GM21423 (cell line): ENCODE results near the gene TWF2.

ENCODE experiments used
- ATAC-seq: cut with Tn5 transposase; IDR thresholded peaks from one replicate; pipeline ENCODE4 v1.9.1; 2021; ENCODE audit warnings: mild to moderate bottlenecking, moderate library complexity; ENCODE audit not compliant: unreplicated experiment

The TWF2 gene

GRCh38 chr3:52204337-52205073 is 34.5 kb downstream of the TWF2 start:
- ATAC-seq: no peak

- ATAC-seq: no peak
Observed at GRCh38 chr3:52203701-52204100, 35.3 kb downstream of the TWF2 start.

DNA sequence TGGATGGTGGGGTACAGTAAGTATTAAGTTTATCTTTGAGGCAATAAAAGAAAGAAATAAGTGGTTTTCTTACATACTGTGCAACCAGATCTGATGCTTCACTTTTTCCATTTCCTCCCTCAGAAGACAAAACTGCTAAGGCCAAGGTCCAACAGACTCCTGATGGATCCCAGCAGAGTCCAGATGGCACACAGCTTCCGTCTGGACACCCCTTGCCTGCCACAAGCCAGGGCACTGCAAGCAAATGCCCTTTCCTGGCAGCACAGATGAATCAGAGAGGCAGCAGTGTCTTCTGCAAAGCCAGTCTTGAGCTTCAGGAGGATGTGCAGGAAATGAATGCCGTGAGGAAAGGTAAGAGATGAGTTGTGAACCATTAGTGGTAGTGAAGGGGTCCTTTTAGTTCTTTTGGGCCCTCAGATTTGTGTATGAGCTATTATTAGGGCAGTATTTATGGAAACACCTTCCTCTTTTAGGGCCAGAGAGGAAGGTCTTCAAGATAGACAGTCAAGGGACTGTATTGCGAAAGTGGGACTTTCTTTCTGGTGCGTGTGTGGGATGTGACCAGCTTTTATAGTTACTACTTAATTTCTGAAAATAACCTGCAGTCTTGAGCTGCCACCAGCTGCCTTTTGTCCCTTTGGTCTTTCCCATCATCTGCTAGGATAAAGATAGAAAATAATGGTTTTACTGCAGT is 36.4 kb downstream of the TWF2 start:
- no peak for ATAC-seq

DNA sequence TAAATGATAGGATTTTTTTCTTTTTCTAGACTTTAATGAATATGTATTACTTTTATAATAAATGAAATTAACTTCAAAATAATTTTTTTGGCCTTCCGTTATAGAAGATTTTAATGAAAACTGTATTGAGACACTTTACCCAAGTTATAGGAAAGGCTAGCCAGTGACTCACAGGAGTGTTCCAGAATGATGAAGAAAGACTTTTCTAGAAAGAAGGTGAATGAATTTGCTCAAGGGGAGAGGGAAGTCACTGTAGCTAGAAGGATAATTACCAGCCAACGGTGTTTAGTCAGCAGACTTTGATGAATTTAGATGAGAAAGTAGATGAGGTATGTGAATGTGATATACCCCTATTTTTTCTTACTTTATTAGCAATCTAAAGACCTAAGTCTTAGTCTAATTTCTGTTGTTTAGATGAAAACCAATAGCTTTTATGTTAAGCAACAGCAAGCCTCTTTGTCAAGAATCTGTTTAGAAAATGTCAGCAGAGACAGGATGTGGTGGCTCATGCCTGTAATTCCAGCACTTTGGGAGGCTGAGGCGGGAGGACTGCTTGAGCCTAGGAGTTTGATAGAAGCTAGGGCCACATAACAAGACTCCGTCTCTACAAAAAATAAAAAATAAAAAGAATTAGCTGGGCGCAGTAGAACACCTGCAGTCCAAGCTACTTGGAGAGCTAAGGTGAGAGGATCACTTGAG is 37.8 kb downstream of the TWF2 start:
- no peak for ATAC-seq

- ATAC-seq: no peak
Observed at GRCh38 chr3:52198643-52199608, 40.0 kb downstream of the TWF2 start.

DNA sequence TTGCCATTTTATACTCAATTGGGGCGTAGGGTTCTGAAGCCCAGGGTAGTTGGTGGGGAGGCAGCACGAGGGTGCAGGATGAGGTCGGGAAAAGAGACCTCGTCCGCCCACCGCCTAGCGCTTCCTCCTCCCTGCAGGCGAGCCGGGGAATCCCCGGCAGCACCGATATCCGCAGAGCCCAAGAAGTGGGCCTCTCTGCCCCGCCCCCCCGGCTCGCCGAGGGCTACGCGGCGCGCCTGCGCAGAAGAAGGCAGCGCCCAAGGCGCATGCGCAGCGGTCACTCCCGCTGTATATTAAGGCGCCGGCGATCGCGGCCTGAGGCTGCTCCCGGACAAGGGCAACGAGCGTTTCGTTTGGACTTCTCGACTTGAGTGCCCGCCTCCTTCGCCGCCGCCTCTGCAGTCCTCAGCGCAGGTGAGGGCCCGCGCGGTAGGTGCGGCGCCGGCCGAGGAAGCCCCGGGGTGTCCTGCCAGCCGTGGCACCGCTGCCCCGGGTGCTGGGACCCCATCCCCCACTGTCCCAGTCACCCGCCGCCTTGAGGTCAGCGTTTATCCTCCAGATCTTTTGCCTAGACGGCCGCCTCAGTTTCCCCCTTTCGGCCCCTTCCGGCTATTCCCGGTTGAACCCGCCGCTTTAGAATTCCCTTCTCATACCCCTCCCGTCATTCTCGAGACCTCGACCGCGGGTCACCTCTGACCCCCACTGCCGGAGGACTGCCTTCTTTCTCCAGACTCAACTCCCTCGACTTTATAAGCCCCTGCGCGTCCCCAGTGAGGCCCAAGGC is 40.9 kb downstream of the TWF2 start, which contains the start of gene ALAS1:
Gene ALAS1, plus strand, starts transcription at position 319 of the 784 bp plus-strand sequence. CDS start 1,082 bp downstream, outside the sequence.
- peak; percentile 80 for ATAC-seq

DNA sequence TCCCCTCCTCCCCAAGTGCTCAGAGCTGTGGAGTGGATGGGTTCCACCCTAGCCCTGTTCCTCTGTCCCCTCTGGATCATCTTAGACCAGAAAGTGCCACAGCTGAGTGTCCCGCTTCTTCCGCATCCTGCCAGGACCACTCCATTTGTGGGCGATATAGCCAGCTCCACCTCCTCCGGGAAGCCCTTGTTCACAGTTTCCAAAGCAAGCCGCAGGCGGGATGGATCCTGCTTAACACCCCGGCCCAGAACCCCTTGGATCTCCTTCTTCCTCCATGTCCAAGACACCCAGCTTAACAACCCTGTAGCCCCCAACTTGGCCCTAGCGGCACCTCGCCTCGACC is 41.5 kb downstream of the TWF2 start:
- no peak for ATAC-seq

GRCh38 chr3:52196977-52197376 is 42.0 kb downstream of the TWF2 start:
- ATAC-seq: no peak

DNA sequence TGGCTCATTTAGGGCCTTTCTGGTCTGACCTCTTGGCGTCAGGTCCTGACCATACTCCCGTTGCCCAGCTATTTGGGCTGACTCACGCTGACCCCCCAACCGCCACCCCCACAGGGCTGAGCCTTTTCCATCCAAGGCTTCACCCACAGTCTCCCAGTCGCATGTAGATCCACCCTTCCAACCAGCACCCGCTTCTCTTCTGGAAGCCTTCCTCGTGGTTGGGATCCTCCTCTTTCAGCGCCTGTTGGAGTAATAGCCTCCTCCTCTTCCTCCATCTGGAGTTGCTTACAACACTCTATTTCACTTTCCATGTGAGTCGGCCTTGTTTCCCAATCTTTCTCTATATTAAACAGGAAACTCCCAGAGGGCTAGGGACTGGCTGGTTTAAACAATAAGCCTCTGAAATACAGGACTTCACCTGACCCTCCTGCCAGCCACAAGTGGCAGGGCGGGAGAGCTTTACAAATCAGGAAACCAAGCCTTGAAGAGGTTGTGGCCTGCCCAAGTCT is 43.1 kb downstream of the TWF2 start:
- no peak for ATAC-seq

DNA sequence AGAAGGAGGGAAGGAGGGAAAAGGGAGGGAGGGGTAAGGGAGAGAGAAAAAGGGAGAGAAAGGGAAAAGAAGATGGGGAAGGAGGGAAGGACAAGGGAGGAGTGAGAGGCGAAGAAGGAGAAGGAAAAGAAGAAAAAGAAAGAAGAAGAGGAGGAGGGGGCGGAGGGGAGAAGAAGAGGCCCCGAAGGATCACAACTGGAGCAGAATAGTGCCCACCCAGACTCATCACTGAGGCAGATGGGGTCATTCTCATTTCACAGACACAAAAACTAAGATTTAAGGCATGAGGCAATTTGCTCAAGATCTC is 43.7 kb downstream of the TWF2 start:
- ATAC-seq: no peak

DNA sequence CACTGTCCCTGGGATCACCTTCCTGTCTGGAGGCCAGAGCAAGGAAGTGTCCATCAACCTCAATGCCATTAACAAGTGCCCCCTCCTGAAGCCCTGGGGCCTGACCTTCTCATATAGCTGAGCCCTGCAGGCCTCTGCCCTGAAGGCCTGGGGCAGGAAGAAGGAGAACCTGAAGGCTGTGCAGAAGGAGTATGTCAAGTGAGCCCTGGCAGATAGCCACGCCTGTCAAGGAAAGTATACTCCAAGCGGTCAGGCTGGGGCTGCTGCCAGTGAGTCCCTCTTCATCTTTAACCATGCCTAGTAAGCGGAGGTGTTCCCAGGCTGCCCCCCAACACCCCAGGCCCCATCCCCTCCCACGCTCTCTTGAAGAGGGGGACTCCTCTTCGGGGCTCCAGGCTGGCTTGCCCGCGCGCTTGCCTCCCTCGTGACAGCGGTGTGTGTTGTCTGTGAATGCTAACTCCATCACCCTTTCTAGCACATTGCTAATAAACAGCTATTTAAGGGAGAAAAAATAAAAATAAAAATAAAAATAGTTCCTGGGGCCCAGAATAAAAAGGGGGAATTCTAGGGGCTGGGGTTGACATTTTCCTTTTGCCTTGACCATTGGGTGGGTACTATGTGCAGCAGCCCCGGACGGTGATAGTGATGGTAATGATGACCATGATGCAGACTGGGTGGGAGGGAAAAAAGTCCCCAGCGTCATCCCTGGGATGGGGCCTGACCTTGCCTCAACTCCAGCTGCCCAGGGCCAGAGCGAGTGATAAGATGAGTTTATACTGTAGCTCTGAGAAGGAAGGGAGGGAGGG is 44.3 kb downstream of the TWF2 start:
- ATAC-seq: no peak

DNA sequence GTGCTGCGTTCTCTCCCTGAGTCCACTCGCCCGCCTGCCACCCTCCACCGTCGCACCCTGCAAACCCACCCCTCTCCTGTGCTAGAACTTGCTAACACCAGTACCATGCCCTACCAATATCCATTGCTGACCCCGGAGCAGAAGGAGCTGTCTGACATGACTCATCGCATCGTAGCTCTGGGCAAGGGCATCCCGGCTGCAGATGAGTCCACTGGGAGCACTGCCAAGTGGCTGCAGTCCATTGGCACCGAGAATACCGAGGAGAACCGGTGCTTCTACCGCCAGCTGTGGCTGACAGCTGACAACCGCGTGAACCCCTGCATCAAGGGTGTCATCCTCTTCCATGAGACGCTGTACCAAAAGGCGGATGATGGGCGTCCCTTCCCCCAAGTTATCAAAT is 45.9 kb downstream of the TWF2 start:
- no peak for ATAC-seq

GRCh38 chr3:52191663-52192062 is 47.3 kb downstream of the TWF2 start:
- ATAC-seq: no peak

DNA sequence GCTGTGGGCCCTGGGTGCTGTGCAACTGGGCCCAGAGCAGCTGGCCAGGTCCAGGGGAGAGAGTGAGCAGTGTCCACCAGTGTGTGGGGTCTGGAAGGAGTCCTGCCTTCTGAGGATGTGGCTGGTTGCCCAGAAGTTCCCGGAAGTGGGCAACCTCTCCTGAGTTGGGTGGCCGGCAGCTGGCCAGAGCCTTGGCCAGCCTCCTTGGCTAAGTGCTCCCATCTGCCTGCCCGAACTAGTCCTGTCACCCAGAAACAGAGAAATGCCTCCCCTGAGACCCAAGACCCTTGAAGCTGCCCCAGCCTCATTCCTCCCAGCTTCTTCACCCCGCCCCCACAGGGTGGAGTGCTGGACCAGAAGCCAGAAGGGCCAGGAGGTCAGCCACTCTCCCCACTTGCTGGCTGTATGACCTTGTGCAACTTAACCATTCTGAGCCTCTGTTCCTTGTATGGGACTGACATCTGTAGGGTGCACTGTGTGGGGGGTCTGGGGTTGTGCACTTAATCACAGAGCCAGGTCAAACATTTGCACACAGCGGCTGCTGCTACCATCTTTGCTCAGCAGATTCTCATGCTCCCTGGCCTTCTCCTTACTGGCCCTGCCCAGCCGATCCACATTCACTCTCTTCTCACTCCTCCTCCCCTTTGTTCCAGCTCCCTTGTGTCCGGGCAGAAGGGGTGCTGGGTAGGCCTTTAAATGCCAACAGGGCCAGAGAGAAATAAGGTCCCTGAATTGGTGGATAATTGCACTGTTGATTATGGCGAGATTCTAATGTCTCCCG is 48.5 kb downstream of the TWF2 start:
- no peak for ATAC-seq

DNA sequence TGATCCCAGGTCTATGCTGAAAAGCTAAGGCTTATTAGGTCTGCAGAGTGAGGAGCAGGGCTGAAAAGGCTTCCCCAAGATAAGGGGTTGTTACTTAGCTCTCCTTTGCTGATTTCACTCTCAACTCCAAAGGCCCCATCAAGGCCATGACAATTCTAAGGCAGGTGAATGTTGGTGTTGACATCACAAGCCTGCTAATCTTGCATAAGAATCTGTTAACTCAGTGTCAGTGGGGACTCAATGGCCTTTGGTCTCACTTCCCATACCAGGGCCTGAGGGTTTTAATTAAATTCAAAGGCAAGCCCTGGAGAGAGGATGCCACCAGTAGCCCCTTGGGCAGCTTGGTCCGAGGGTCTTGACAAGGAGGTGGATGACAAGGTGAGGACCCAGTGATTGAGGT is 50.4 kb downstream of the TWF2 start:
- no peak for ATAC-seq

DNA sequence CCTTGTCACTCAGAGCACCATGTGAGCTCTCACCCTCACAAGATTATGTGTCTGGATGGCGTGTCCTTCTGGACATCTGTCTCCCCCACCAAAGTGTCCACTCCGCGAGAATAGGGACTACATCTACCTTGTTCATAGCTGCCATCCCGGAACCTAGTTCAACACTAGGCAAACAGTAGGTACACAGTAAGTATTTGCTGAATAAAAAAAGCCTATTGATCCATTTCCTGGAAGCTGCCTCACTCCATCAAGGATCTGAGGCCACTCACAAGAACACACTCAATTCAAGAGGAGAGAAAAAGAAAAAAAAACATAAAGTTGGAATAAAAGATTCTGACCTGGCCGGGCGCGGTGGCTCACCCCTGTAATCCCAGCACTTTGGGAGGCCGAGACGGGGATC is 52.2 kb downstream of the TWF2 start:
- ATAC-seq: no peak

- no peak for ATAC-seq
Observed at GRCh38 chr3:52185837-52186236, 53.1 kb downstream of the TWF2 start.

DNA sequence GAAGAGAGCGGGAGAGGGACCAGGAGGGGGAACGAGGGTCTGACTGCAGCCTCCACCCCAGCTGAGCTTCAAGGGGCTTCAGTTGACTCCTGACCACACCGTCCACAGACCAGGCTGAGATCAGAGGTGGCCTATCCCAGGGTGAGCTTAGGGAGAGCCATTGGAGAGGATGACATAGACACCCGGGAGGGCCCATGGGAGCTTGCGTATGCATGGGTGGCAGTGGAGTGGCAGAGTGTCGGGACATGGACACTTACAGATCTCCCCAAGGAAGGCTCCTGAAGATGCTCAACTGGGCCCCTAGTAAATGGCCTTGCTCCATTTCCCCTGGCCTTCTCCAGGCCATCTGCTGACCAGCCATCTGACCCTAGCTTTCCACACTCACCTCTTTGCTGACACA is 53.6 kb downstream of the TWF2 start:
- no peak for ATAC-seq
